Stomach (tissue), 4 donors: Measurements from ENCODE around the gene NDUFV1.

ENCODE experiments used
- EP300 ChIP-seq: sonication (generic); formaldehyde crosslinking; IDR thresholded peaks from one replicate; pipeline ENCODE4 v1.6.1; 2017; ENCODE audit warnings: antibody characterized with exemption
- POLR2A ChIP-seq, 4 donors: fragments of 450-650 bp; IDR thresholded peaks; one replicate each; pipeline ENCODE4 v1.6.1; 2016; ENCODE audit warnings: antibody characterized with exemption in 4 of 4, control low read depth in 2 of 4, mild to moderate bottlenecking in 1 of 4, moderate library complexity in 1 of 4
- TF ChIP-seq, protein P1 (sequence below), 7 experiments: fragments of 450-650 bp in 4 of 7; fragments of 200-600 bp in 3 of 7; sonication (generic) in 3 of 7; IDR thresholded peaks; one replicate each; pipeline ENCODE4 v1.5.1; 2016 to 2019; ENCODE audit warnings: antibody characterized with exemption in 7 of 7, control low read depth in 2 of 7, mild to moderate bottlenecking in 1 of 7

DNA sequence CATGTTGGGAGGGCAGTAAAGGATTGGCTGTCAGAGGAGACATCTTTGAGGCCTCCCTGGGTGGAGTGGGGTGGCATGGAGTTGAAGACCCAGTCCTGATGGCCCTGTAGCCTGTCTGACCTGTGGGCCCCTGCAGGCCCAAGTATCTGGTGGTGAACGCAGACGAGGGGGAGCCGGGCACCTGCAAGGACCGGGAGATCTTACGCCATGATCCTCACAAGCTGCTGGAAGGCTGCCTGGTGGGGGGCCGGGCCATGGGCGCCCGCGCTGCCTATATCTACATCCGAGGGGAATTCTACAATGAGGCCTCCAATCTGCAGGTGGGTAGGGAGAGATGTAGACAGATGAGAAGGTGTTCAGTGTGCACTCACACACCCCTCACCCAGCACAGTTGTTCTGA, 2.6 kb downstream of the NDUFV1 start:
- TF ChIP-seq EP300: no peak
- TF ChIP-seq, protein P1, sequence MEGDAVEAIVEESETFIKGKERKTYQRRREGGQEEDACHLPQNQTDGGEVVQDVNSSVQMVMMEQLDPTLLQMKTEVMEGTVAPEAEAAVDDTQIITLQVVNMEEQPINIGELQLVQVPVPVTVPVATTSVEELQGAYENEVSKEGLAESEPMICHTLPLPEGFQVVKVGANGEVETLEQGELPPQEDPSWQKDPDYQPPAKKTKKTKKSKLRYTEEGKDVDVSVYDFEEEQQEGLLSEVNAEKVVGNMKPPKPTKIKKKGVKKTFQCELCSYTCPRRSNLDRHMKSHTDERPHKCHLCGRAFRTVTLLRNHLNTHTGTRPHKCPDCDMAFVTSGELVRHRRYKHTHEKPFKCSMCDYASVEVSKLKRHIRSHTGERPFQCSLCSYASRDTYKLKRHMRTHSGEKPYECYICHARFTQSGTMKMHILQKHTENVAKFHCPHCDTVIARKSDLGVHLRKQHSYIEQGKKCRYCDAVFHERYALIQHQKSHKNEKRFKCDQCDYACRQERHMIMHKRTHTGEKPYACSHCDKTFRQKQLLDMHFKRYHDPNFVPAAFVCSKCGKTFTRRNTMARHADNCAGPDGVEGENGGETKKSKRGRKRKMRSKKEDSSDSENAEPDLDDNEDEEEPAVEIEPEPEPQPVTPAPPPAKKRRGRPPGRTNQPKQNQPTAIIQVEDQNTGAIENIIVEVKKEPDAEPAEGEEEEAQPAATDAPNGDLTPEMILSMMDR (IDR thresholded peaks at IDR 0.05): no peak
- TF ChIP-seq POLR2A (IDR thresholded peaks at IDR 0.05): no peak
